ENCODE measurements around the gene CACNB4.
A peak's percentile ranks its signal among the peaks of the same experiment; 100 is the strongest.

Gene CACNB4

DNA sequence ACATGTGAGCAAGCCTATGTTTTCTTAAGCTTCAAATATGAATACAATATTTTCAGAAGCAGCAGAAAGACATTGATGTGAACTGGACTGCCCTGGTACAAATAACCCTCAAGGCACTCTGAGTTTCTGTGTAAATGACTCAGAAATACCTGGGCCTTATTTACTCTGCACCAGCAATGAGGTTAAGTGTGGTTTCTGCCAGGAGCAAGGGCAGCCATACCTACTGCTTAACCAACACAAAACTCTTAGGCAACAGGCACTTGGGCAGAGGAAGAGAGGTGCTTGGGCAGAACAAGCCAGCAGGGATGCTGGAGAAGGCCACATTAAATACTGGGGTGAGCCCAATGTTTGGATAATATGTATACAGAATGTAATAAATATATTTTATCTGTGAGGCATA lies 241.2 kb downstream of the CACNB4 start:
- no peak for DNase-seq (ENCODE audit: low spot score)

DNA sequence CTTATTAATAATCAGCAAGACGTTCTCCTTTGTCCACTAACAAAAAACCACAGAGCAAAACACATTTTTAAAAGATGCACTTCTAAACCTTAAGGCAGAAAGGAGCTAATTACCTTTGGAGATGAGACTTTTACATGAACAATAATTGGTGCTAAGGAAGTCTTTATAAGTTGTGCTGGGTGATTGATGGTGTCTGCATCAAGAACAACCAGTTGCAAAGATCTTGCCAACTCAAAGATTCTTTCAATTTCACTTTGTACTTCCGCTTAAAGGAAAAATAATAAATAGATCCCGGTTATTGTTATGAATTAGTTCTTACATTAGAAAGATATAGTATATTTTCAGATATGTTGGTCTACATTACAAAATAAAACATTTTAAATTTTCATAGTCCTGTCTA lies 243.7 kb downstream of the CACNB4 start:
- DNase-seq (ENCODE audit: low spot score): no peak

DNA sequence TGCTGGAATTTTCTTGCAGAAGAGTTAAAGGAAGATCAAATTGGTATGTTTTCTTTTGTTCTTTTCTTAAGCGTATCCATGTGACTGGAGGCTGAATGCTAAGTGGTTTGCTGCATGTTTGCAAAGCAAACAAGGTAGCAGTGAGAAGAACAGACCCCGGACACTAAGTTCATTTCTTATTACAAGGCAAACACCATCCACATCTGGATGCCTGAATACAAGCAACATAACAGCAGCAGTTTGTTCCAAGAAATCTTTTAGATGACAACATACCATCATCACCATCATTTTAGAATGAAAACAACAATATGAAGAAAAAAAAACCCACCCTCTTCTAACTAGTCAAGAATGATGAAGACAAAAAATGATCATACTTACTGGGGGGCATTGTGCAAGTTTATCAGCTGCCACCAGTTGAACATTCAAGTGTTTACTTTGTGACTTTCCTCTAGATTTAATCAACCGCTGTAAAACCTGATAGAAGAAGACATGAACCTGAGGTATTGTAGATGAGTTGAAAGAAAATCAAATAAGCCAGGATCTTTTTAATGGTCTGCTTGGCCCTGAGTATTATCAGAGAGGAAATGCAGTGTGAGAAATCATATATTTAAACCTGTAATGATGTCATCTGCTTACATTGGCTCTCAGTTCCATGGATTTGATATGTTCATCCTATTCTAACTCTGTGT lies 245.6 kb downstream of the CACNB4 start:
- no peak for DNase-seq (ENCODE audit: low spot score)

DNA sequence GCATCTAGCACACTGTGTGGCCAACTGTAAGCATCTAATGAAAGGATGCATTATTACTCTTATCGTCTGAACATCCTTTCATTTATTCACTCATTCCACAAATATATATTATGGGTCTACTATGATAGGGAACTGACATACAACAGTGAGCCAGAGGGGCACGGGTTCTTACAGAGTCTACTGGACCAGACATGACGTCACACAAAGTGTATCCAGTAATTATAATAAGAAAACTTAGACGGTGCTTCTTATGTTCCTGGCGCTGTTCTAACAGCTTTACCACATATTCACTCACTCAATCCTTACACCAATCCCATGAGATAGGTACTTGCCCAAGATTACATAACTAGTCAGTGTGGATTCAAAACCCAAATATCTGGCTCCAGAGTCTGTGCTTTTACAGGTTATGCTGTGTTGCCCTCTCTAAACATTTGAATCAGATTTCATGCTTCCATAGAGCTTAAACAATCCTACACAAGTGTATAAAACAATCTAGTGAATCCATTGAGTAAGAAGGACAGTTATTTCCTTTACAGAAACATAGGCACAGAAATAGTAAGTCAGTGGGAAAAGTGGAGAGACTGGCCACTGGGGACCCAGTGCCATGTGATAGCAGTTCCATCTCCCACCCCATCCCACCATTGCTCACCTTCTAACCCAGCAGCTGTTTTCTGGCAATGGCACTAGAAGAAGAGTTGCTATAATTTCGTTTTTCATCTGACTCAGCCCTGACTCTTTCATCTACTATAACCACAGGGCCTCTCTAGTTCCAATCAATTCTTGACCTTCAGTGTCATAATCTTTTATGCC lies 246.4 kb downstream of the CACNB4 start:
- no peak for DNase-seq (ENCODE audit: low spot score)

DNA sequence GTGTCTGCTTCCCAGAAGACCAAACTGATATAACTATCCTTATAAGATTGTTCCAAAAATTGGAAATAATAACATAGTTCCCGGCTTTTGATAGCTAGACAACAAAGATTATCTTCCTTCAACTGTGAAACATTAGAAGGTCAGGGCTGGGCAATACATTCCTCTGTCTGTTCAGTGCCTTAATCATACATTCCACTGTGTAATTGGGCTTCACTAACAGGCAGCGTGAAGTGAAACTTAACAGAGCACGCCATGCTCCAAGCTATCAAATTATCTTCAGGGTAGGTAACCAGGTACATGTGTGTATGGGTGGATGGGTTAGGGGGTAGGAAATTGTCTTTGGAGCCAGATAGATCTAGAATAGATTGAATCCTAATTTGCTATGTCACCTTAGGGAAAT lies 247.1 kb downstream of the CACNB4 start:
- peak; percentile 46 for DNase-seq (ENCODE audit: low spot score)

DNA sequence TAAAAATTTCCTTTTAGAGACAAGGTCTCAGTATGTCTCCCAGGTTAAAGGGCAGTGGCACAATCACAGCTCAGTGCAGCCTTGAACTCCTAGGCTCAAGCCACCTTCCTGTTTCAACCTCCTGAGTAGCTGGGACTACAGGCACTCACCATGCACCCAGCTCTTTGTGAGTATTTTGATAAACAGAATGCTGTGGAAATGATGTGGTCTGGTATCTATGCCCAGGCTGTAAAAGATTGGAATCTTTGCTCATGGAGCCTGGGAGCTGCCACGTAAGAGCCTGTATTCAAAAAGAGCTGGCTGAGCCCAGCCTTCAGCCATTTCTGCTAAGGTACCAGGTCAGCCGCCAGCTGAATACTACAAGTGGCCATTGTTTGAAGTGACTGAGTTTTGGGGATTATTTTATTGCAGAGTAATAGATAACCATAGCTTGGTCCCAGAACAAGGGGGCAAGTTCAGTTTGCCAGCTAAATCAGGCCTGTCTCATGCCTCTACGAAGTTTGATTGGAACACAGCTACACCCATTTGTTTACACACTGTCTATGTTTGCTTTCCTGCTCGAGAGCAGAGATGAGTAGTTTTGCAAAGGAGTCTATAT lies 249.3 kb downstream of the CACNB4 start:
- DNase-seq (ENCODE audit: low spot score): no peak

DNA sequence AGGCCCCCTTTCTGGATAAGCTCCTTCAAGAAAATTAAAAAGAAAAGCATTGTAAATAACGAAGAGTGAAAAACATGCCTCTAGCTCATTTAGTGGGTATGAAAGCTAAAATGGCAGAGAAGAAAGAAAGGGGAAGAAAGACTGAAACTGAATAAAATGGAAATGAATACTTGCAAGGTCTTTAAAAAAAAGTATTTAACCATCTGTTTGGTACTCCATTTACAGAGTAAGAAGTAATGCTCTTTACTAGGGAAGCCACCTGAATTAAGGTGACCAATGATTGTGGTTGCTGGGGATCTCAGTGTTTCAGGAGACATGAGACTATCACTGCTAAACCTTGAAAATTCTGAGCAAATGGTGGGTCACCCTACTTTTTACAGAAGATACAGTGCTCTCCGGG lies 253.0 kb downstream of the CACNB4 start:
- no peak for DNase-seq (ENCODE audit: low spot score)

DNA sequence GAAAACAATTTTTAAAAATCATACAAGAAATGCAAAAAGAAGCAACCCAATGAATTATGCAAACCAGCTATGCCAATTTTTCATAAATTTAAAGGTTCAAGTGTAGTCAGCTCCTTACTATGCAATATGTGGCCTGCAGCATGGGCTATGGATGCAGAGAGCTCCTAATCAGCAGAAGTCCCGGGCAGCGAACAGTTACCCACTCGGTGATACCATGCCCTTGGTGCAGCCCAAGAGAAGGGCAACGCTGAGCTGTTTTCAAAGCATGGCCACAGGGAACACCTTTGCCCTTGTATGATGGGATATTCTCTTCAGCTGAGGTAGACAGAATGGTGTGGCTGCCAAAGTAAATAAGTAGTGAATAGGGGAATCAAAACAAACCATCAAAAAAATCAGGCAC lies 253.4 kb downstream of the CACNB4 start:
- DNase-seq (ENCODE audit: low spot score): no peak

DNA sequence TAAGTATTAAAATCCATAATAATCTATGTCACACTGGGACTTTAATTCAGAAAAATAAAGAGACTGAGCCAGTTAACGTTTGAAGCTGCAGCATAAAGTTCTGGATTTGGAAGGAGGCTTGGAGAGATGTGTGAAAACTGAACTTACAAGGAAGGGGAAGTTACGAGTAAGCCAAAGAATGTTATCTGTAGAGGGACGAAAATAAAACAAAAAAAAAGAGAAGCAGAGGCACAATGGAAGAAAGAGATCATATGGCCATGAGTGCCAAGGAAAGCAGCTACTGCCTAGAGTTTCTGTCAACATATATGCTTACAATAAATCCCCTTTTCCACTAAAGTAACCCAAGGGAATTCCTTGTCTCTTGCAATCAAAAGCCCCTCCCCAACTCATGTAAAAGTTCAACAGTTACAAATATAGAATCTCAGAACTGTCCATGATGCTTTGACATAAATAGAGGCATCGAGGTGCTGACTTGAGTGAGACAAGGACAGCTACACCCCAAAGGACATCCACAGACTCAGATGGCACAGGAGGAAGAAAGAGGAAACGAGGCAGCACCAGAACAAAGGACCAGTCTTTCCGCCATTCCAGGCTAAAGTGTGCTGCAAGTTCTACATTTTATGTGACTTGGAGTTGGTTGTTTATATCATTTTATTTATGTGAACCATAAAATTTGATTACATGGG lies 254.5 kb downstream of the CACNB4 start:
- no peak for DNase-seq (ENCODE audit: low spot score)

DNA sequence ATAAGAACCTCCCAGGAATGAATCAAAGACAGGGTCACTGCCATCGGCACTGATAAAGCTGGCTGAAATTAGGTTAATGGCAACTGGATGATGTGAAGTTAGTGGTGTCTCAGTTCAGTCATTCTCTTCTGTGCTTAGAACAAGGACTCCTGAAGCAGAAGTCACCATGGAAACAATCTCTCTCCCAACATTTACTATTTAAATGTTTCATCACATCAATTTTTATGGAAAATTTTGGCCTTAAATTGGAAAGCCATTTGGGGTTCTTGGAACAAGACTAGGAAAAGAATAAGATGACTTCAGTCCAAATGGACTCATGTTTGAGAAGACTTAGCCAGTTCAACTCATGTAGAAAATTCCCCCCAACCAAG lies 255.2 kb downstream of the CACNB4 start:
- DNase-seq (ENCODE audit: low spot score): no peak

DNA sequence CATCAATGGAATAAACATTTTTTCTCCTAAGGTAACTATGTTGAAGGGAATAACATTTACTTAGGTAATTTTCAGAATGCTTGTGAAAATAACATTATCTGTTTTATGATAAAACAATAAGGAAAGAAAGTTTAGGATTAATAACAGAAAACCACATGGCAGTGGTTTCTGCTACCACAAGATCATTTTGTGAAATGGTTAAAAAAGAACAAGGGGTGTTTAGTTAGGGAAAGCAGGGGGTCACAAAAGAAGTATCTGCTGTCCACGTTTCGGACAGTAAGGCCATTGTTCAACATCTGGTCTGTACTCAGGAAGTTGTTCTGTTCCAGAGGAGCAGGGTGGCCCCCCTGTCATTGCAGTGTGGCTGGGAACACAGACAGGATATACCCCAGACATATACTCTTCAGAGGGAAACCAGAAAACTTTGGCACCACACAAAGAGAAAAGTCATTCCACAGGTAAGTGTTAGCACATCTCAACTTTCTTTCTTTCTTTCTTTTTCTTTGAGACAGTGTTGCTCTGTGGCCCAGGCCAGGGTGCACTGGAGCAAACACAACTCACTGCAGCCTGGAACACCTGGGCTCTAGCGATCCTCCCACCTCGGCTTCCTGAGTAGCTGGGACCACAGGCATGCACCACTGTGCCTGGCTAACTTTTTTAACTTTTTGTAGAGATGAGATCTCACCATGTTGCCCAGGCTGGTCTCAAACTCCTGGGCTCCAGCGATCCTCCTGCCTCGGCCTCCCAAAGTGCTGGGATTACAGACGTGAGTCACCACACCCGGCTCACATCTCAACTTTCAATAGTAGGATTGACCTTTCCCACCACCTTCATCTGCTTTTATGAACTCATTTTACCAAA lies 255.8 kb downstream of the CACNB4 start:
- DNase-seq (ENCODE audit: low spot score): no peak

DNA sequence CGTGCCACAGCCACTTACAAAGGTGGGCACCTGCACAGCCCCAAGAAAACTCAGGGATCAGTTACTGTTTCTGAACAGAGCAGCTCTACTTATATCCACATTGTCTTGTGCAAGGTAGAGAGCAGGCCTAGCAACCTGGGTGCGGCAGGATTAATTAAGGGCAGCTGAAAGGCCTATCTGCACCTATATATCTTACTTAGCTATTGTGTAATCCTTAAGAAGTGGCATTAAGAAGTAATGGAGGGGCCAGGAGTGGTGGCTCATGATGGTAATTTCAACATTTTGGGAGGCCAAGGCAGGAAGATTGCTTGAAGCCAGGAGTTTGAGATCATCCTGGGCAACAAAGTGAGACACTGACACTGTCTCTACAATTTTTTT lies 257.8 kb downstream of the CACNB4 start:
- DNase-seq (ENCODE audit: low spot score): no peak

DNA sequence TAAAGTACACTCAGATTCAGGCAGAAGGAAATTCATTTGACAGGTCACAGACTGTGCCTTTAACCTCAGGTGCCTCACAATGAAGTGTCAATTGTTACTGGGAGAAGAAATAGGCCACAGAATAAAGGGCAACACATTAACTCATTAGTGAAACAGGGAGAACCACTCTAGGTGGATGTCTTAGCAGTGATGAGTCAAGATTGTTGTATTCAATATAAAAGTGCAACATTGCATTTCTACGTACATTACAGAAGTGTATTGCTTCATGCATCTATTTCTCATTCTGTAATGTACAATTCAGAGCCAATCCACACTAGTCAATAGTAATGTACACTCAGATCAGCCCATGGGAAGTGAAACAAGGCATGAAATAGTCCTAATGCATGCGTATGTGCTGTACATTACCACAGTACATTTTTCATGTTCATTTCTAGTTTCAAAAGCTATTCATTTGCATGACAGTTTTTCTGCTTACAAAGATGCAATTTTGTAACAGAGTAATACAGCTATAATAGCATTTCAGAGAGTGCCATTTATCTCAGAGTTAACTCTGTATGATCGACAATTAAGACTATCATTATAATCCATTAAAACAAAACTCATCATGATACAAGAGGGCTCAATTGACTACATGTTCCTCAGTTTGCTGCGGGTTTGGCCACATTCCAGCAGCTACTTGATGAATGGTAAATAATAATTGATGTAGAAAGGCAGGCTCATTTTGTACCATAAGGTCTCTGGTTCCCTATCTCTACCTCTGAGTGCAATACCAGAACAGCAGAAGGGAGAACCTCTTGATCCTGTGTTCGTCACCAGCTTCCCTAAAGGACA lies 258.4 kb downstream of the CACNB4 start:
- DNase-seq (ENCODE audit: low spot score): no peak

DNA sequence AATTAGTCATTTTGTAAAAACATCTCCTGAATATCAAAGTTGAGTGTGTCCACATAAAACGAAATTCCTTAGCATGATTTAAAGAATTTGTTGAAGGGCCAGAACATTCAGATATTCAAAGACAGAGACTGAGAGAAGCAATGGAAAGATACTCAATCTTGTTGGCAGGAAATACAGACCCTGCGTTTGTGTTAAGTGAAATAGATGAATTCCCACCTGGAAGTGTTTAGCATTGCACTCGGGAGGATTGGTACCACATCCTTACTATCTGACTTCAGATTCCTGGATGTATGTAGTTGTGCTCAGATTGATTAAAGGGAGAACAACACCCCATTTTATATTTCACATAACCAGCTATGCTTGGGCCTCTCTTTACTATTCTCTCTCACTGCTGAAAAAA lies 260.9 kb downstream of the CACNB4 start:
- DNase-seq (ENCODE audit: low spot score): no peak

DNA sequence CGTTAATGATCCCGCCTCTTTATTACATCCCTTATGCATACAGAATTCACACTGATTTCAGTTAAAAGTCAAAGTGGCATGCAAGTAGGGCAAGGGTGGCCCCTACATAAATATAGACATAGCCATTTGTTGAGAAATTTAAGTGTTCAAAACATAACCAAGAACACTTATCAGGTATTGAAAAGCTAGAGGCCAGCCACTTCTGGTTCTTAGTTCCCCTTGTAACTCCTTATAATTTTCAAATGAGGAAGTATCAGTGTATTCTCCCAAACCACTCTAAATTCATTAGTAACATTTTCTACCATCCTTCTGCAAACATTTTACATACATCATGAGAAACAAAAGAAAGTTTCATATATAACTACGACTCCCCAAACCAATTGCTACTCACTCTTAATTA lies 264.9 kb downstream of the CACNB4 start:
- no peak for DNase-seq (ENCODE audit: low spot score)

DNA sequence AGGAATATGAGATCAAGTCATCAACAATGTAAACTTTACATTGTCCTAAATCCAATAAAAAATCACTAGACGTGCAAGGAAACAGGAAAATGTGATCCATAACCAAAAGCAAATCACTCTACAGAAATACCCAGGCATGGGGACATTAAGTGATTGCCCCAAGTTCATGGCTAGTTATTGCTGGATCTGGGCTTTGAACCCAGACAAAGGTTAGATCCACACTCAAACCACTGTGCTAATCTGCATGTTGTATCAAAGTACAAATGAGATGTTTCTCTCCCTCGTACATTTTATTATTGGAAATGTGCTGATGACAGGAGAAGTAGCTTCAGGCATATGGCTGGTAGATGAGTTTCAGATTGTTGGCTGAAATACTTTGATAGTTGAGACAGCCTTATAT lies 267.9 kb downstream of the CACNB4 start:
- no peak for DNase-seq (ENCODE audit: low spot score)

DNA sequence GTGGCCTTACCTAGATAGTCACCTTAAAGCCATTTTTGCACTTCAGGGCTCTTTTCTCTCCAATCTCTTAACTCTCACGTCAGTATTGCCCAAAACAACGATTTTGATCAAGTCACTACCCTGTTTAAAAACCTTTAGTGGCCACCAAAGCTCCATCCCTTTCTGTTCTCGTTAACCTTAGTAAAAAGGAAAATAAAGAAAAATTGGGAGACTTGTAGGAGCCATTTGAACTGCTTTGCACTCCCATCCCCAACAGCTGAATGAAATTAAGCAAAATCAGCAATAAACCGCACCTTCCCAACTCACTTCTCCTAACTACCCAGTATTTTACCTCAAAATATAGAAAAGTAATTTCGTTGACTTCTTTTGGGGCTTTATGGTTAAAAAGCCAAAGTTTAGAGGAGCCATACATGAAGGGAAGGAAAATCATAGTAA lies 269.9 kb downstream of the CACNB4 start:
- DNase-seq (ENCODE audit: low spot score): no peak

DNA sequence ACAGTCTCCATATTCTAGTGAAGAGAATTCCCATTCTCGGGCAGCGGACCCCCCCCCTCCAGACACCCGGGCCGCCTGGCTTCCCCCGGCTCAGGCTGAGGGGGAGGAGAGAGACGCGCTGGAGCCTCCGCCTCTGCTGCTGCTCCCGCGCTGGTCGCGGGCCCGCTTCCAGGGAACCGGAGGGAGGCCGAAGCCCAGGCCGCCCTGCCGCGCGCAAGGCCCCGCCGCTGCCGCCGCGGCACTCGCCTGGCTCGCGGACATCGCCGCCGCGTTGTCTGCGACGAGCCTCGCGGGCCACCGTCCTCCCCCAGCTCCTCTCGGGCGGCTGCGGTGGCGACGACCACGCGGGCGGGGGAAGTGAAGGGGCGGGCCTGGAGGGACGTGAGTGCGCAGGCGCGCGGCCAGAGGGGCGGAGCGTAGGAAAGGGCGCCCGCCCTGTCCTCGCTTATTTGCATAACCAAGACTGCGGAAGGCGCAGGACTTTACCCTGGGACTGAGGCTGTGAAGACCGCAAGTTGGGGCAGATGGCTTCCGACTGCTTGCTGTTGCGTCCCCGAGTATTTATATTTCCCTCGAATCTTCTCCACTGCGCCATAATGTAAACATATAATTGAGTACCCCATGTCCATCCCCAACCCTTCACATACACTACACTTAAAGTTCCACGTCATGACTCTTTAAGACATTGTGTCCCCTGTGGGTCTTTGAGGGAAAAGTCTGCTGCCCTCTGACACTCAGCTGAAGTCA lies 270.5 kb downstream of the CACNB4 start, which contains the start of gene ARL5A:
Gene ARL5A, minus strand, starts transcription at position 279 of the 747 bp plus-strand sequence. Its CDS starts 245 bp downstream, at position 34.
- peak; percentile 94 for DNase-seq (ENCODE audit: low spot score)

DNA sequence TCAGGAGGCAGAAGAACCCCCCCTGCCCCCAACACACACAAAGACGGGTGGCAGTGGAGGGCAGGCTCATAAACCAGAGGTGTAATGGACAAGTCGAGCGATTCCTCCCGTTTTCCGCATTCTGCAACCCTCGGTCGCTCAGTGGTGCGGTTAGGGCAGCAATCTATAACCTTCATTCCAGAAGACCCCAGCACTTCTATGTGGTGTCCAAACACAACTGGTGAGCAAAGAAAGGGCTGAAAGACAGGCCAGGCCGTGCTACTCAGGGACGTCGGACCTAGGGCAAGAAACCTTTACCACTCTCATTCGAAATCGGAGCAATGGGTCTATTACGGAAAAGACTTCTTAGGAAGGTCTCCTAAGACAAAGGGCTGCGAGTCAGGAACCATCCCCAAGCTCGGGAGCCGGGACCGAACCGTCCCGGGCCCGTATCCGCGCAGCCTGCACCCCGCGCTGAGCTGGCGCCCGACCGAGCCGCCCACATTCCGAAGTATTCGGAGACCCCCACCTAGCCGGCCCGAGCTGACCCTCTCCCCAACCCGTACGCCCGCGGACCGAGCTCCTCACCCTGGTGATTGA lies 271.2 kb downstream of the CACNB4 start:
- DNase-seq (ENCODE audit: low spot score): peak; percentile 28
